Fibroblast of villous mesenchyme (primary cell): Measurements from ENCODE around the gene C1RL. TPM values are rescaled to one million over a fixed set of nuclear protein-coding genes. Genes with fewer than 3 reads are reported as not detected.

Source experiments
- DNase-seq: peaks from one replicate; pipeline ENCODE4 v3.0.0-alpha.2; 2010; ENCODE audit warnings: low read depth
- H3K4me3 ChIP-seq: 2 replicates; pipeline ENCODE4 v1.5.1; 2011; ENCODE audit warnings: low read depth, mild to moderate bottlenecking, low read length
- total RNA-seq: library from RNA; depleted of rRNA; stranded (reverse); fragments of >200 nt; gene quantifications from 2 replicates; pipeline ENCODE4 v1.2.3, GENCODE V29; 2012
- TF ChIP-seq, protein P1 (sequence below): IDR thresholded peaks from 2 replicates; pipeline ENCODE4 v1.5.1; 2012; ENCODE audit warnings: low read depth, mild to moderate bottlenecking, low read length; ENCODE audit not compliant: insufficient read depth

The C1RL gene
- total RNA-seq, 1 donor = 30.2 TPM

DNA sequence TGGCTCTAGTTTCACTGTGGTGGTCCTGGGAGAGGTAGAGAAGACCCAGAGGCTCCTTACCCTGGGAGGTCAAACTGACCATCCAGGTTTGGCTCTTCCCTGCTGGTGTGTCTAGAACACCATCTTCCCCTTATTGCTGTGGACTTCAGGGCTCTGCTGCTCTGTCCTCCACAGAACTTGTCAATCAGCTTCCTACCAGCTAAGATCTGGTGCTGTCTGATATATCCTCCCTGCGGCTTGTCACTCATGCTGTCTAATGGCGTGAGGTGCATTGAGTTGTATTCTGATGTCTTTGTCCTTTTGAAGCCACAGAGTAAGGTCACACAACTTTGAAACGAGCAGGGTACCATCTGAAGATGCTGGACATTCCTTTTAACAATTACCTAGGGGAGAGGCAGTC, 7.2 kb upstream of the C1RL start:
- TF ChIP-seq, protein P1, sequence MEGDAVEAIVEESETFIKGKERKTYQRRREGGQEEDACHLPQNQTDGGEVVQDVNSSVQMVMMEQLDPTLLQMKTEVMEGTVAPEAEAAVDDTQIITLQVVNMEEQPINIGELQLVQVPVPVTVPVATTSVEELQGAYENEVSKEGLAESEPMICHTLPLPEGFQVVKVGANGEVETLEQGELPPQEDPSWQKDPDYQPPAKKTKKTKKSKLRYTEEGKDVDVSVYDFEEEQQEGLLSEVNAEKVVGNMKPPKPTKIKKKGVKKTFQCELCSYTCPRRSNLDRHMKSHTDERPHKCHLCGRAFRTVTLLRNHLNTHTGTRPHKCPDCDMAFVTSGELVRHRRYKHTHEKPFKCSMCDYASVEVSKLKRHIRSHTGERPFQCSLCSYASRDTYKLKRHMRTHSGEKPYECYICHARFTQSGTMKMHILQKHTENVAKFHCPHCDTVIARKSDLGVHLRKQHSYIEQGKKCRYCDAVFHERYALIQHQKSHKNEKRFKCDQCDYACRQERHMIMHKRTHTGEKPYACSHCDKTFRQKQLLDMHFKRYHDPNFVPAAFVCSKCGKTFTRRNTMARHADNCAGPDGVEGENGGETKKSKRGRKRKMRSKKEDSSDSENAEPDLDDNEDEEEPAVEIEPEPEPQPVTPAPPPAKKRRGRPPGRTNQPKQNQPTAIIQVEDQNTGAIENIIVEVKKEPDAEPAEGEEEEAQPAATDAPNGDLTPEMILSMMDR = no peak
- DNase-seq = no peak
- H3K4me3 ChIP-seq = no peak overlapping the region

DNA sequence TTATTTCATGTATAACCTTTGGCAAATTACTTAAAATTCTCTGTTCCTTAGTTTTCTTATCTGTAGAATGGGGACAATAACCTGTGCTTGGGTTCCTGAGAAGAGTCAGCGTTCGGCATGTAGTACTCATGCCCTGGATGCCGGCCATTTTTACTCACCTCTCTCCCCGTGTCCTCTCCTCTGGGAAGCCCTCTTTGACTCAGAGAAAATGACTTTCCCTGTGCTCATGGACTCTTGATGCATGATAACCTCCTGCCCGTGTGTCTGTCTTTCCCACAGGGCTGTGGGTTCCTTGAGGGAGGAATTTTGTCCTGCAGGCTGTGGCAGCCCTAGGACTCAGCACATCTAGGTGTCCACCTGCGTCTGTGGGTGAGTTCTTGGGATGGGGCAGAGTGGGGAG, 5.8 kb upstream of the C1RL start:
- TF ChIP-seq, protein P1 = no peak
- no peak for DNase-seq
- no peak overlapping the region for H3K4me3 ChIP-seq

DNA sequence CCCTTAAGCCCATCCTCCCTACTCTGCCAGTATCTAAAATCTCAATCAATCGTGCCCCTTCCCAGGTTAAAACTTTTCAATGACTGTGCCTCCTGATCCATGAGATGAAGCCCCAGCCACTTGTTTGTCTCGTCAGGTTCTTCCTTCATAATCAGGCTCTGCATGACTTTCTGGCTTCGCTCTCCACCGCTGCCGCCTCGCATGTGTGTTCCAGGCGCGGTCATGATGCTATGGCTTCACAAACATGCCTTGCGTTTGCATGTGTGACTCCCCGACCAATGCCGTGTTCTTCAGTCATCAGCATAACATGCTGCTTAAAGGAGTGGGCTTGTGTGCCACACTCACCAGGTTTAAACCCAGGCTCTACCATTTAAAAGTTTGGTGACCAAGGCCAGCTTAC, 5.0 kb upstream of the C1RL start:
- H3K4me3 ChIP-seq = no peak overlapping the region
- DNase-seq = no peak
- TF ChIP-seq, protein P1 = no peak

DNA sequence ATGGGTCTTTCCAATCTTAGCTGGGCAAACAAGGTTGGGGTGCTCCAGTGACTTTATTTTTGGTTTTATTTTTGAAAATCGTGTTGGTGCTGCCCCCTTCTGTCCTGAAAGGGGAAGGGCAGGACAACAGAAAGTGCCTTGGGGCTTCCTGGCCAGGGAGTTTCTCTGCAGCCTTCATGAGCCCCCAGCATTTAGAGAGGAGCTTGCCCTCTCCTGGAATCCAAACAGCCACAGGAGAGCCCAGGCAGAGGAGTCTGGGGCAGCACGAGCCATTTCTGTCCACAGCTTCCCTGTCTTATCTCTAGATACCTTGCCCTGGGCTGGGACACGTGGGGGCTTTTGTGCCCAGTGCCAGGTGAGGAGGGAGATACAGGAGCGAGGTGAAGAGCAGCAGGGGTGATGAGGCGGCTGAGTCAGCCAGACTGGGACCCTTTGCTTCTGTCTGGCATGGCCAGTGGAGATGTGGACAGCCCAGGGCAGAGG, 4.4 kb upstream of the C1RL start:
- TF ChIP-seq, protein P1 = peak; percentile 81
- H3K4me3 ChIP-seq = no peak overlapping the region
- DNase-seq = peak; percentile 53

DNA sequence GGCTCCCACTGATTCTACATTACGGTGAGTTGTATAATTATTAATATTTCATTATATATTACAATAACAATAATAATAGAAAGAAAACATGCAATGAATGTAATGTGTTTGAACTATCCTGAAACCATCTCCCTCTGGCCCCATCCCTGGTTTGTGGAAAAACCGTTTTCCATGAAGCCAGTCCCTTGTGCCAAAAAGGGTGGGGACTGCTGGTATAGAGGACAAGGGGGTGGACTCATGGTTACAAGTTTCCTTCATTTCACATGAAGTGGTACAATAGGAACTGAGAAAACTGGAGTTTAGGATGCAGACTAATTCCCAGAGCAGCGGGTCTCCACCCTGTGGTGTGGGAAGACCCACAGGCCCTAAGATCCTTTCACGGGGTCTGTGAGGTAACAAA, 3.0 kb upstream of the C1RL start:
- TF ChIP-seq, protein P1 = no peak
- DNase-seq = no peak
- no peak overlapping the region for H3K4me3 ChIP-seq

DNA sequence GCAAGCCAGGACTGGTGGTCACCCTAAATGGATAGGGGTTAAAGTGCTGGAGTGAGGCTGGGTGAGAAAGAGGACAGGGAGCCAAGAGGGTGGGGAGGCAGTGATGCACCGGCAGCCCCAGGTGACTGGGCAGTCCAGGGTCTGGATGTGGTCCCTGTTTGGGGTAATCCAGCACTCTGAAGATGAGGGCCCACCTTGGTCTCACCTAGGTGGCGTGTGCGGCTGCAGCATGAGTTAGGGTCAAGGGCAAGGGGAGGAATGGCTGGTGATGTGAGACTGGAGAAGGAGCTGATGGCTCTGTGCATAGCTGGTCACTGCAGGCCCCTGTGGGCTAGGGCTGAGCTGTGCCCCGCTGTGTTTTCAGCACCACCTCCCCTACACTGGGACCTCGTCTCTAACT, 1.6 kb upstream of the C1RL start:
- TF ChIP-seq, protein P1 = no peak
- no peak for DNase-seq
- no peak overlapping the region for H3K4me3 ChIP-seq

DNA sequence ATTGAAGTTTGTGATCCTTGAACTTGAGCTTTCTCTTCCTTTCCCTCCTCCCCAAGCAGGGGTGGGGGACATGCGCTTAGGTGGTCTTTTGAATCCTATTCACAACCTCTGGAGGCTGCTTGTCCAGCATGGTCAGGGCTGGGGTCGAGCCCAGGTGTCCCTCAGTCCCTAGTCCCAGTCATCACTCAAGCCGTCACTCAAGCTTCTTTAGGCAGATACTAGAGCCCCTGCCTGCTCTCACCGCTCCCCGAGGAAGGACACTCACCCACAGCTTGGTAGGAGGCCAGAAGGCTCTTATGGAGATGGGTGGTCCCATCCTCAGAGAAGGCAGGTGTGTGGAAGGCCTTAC, 532 bp upstream of the C1RL start:
- DNase-seq = no peak
- TF ChIP-seq, protein P1 = no peak
- H3K4me3 ChIP-seq = peak overlapping the region; percentile 77
